Measurements from ENCODE around the gene IQSEC3.

IQSEC3 gene

GRCh38 chr12:221736-222135 lies 155.2 kb downstream of the IQSEC3 start:
- no peak for DNase-seq

GRCh38 chr12:223841-224240 lies 157.3 kb downstream of the IQSEC3 start:
- no peak for DNase-seq

GRCh38 chr12:224330-224729 lies 157.8 kb downstream of the IQSEC3 start:
- no peak for DNase-seq

GRCh38 chr12:225012-225411 lies 158.4 kb downstream of the IQSEC3 start:
- DNase-seq: peak; percentile 13 to 25

GRCh38 chr12:226401-226800 lies 159.8 kb downstream of the IQSEC3 start:
- no peak for DNase-seq

- DNase-seq: no peak
Observed at GRCh38 chr12:227286-227915, 160.8 kb downstream of the IQSEC3 start.
